ENCODE data around the gene CRACDL.

Gene CRACDL

GRCh38 chr2:98769784-98770183 lies 166.2 kb downstream of the CRACDL start:
- TF ChIP-seq TEAD4 (IDR thresholded peaks at IDR 0.05) (no peak), REST (IDR thresholded peaks at IDR 0.05; ENCODE audit: low read depth) (no peak), CREB1 (IDR thresholded peaks at IDR 0.05; ENCODE audit: low read depth) (no peak), TCF12 (IDR thresholded peaks at IDR 0.05; ENCODE audit: low read depth) (no peak), ZBTB7A (IDR thresholded peaks at IDR 0.05; ENCODE audit: low read depth) (no peak)

GRCh38 chr2:98769114-98769476 lies 166.9 kb downstream of the CRACDL start:
- TF ChIP-seq CREB1 (IDR thresholded peaks at IDR 0.05; ENCODE audit: low read depth) = no peak
- no peak for TF ChIP-seq RAD21 (IDR thresholded peaks at IDR 0.05; ENCODE audit: low read depth)
- no peak for TF ChIP-seq EGR1 (IDR thresholded peaks at IDR 0.05)
- TF ChIP-seq ZBTB7A (IDR thresholded peaks at IDR 0.05; ENCODE audit: low read depth) = no peak
- no peak for TF ChIP-seq MAX (IDR thresholded peaks at IDR 0.05)
- no peak for TF ChIP-seq CEBPB (IDR thresholded peaks at IDR 0.05)
- no peak for TF ChIP-seq TCF12 (IDR thresholded peaks at IDR 0.05; ENCODE audit: low read depth)
- no peak for TF ChIP-seq FOXM1 (IDR thresholded peaks at IDR 0.05; ENCODE audit: borderline replicate concordance, low read depth)
- TF ChIP-seq USF1 (IDR thresholded peaks at IDR 0.05) = no peak
- no peak for TF ChIP-seq TAF1 (IDR thresholded peaks at IDR 0.05; ENCODE audit: low read depth)

- no peak for TF ChIP-seq REST (IDR thresholded peaks at IDR 0.05; ENCODE audit: low read depth)
- no peak for TF ChIP-seq NFIC (IDR thresholded peaks at IDR 0.05)
- TF ChIP-seq USF1 (IDR thresholded peaks at IDR 0.05) = no peak
- TF ChIP-seq ZBTB7A (IDR thresholded peaks at IDR 0.05; ENCODE audit: low read depth) = no peak
- no peak for TF ChIP-seq RAD21 (IDR thresholded peaks at IDR 0.05; ENCODE audit: low read depth)
- no peak for TF ChIP-seq EP300 (IDR thresholded peaks at IDR 0.05; ENCODE audit: borderline replicate concordance)
- no peak for TF ChIP-seq CREB1 (IDR thresholded peaks at IDR 0.05; ENCODE audit: low read depth)
- no peak for TF ChIP-seq MAX (IDR thresholded peaks at IDR 0.05)
- TF ChIP-seq EGR1 (IDR thresholded peaks at IDR 0.05) = no peak
- TF ChIP-seq TEAD4 (IDR thresholded peaks at IDR 0.05) = no peak
- TF ChIP-seq FOXM1 (IDR thresholded peaks at IDR 0.05; ENCODE audit: borderline replicate concordance, low read depth) = no peak
- TF ChIP-seq YY1 (IDR thresholded peaks at IDR 0.05; ENCODE audit: low read depth) = no peak
- TF ChIP-seq TCF12 (IDR thresholded peaks at IDR 0.05; ENCODE audit: low read depth) = no peak
- no peak for TF ChIP-seq TAF1 (IDR thresholded peaks at IDR 0.05; ENCODE audit: low read depth)
Observed at GRCh38 chr2:98768384-98769113, 167.5 kb downstream of the CRACDL start.

GRCh38 chr2:98764499-98764898 lies 171.5 kb downstream of the CRACDL start:
- TF ChIP-seq NFIC (IDR thresholded peaks at IDR 0.05) = no peak
- TF ChIP-seq TCF12 (IDR thresholded peaks at IDR 0.05; ENCODE audit: low read depth) = no peak
- no peak for TF ChIP-seq MAX (IDR thresholded peaks at IDR 0.05)
- no peak for TF ChIP-seq REST (IDR thresholded peaks at IDR 0.05; ENCODE audit: low read depth)
- no peak for TF ChIP-seq EGR1 (IDR thresholded peaks at IDR 0.05)
- TF ChIP-seq RAD21 (IDR thresholded peaks at IDR 0.05; ENCODE audit: low read depth) = no peak
- no peak for TF ChIP-seq YY1 (IDR thresholded peaks at IDR 0.05; ENCODE audit: low read depth)
- no peak for TF ChIP-seq ZBTB7A (IDR thresholded peaks at IDR 0.05; ENCODE audit: low read depth)
